GM18907 (cell line): ENCODE measurements around the gene KDM1A.

Source experiments
- ATAC-seq: cut with Tn5 transposase; IDR thresholded peaks from one replicate; pipeline ENCODE4 v1.9.1; 2021; ENCODE audit warnings: mild to moderate bottlenecking, moderate library complexity; ENCODE audit not compliant: unreplicated experiment

The KDM1A gene

DNA sequence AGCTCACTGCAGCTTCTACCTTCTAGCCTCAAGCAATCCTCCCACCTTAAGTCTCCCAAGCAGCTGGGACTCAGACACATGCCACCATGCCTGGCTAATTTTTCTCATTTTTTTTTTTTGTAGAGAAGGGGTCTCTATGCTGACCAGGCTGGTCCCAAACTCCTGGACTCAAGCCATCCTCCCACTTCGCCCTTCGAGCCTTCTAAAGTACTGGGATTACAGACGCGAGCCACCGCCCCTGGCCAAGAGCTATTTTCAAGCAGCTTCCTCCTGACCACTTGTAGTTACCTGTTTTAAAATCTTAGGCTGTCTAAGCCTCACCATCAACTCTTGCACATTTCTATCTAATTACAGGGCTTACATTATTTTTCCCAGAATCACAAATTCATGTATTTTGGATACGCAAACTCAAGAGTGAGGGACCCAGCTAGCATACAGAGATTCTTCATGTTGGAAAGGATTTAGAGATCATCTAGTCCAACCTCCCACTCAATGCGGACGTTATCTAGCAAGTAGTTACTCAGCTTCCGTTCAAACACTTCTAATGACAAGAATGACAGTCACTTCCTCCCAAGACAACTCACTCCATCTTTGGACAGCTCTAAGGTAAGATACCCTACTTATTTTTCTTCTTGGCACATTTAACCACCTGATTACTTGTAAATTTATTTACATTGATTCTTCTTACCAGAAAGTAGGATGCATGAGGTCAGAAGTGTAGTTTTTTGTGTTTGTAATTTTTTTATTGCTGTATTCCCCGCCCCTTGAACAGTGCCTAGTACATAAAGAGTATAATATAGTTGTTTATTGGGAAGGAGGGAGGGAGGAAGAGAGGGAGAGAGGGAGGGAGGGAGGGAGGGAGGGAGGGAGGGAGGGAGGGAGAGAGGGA, 84.0 kb downstream of the KDM1A start:
- ATAC-seq: no peak

GRCh38 chr1:23108918-23109533, 89.8 kb downstream of the KDM1A start:
- no peak for ATAC-seq

- ATAC-seq: no peak
These were observed 91.1 kb downstream of the KDM1A start for GRCh38 chr1:23110391-23110790.

DNA sequence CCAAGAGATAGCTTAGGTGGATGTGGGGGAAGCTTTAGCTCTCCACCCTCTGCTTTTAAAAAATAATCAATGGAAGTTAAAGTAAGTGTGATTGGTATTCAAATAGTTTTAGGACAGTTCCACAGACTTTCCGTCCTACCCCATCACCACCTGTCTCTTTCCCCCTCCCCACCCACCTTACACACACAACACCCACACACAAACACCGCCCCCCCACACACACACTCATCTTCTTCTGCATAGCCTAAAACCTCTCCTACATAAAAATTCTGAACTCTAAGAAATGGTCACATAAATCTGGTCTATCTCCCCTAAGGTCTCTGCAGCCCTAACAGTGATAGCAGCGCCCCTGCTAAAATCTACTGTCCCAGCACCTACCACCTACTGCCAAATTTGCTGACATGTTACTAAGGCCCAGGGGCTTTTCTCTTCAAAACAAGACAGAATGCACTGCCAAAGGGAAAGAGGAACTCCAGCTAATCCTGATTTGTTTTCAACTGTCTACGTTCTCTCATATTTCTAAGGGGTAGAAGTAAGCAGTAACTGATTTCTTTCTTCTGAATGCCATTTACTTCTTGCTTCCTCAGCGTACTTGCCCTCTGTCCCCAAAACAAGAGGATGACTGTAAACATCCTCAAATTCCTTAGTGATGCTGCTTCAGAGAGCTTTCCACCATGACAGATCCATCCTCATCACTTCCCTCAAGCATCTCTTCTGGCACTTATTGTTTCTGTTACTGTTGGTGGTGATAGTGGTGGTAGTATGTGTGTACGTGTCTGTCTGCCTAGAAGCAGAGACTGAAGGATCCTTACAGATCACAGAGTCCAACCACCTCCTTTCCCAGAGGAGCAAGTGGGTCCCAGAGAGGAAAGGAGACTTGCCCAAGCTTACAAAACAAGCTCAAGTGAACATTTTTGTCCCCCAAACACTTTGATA, 92.6 kb downstream of the KDM1A start:
- no peak for ATAC-seq

- ATAC-seq: no peak
These were observed 95.3 kb downstream of the KDM1A start for GRCh38 chr1:23114424-23115079.

GRCh38 chr1:23116216-23116836, 97.1 kb downstream of the KDM1A start:
- no peak for ATAC-seq

DNA sequence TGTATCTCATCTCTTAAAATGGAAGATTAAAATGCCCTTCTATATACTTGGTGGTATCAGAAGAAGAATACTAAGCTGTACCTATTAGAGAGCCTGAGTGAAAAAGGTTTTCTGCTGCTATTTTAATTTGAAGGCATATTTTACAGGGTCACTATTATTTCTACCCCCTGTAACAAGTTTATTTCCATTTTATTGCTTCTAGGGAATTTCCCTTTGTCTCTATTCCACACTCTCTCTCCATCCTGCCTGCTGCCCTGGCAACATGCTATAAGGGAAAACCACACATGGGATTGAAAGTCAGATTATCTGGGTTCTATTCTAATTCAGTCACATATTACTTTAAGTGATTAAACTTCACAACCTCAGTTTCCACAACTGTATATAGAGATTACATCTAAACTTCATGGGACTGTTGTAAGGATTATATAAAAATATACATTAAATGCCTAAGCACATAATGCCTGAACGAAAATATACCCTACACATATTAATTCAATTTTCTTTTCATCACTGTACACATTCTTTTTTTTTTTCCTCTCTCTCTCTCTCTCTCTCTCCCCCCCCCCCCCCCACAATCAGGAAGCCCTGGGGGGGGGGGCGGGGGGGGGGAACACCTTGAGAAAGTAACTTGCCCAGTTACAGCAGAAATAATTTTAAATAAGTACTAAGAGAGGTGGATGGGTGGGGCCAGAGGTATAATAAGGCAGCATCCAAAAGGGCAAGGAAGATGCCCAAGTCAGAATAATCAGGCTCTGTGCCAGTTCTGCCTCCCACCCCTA, 97.8 kb downstream of the KDM1A start:
- ATAC-seq: no peak

GRCh38 chr1:23118407-23118806, 99.1 kb downstream of the KDM1A start:
- ATAC-seq: no peak

DNA sequence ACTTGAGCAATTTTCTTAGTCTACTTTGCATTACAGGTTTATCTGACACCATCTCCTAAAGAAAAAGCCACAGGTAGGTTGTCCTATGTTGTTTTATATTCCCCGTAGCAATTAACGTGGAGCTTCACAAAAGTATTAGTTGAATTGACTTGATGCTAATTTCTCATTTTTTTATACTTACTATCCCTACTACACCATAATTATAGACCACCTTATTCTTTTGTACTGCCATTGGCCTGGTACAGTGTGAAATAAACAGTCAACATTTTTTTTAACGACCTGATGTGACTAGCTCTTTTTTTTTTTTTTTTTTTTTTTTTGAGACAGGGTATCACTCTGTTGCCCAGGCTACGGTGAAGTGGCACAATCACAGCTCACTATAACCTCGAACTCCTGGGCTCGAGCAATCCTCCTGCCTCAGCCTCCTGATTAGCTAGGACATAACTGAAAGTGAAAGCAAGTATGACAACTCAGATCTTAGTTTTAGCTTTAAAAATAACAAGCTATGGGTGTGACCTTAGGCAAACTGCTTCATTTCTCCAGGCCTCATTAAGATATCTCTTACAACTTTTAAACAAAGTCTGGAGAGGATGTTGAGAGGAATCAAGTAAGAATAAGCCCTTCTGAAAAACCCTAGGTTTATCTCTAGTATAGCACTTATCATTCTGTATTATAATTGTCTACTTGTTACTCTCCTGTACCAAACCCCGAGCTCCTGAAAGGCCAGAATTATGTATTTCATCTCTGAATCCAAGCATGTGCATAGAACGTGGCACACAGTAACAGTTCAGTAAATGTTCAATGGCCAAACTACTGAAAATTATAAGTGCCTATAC, 99.9 kb downstream of the KDM1A start:
- no peak for ATAC-seq

DNA sequence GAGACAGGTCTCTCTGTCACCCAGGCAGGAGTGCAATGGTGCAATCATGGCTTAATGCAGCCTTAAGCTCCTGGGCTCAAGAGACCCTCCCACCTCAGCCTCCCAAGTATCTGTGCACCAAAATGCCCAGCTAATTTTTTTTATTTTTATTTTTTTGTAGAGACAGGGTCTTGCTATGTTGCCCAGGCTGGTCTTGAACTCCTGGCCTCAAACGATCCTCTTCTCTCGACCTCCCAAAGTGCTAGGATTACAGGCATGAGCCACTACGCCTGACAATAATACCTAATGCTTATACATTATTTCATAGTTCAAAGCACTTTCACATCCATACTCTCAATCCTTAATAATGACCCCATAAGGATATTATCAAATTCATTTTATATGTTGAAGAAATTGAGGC, 101.1 kb downstream of the KDM1A start:
- ATAC-seq: no peak

DNA sequence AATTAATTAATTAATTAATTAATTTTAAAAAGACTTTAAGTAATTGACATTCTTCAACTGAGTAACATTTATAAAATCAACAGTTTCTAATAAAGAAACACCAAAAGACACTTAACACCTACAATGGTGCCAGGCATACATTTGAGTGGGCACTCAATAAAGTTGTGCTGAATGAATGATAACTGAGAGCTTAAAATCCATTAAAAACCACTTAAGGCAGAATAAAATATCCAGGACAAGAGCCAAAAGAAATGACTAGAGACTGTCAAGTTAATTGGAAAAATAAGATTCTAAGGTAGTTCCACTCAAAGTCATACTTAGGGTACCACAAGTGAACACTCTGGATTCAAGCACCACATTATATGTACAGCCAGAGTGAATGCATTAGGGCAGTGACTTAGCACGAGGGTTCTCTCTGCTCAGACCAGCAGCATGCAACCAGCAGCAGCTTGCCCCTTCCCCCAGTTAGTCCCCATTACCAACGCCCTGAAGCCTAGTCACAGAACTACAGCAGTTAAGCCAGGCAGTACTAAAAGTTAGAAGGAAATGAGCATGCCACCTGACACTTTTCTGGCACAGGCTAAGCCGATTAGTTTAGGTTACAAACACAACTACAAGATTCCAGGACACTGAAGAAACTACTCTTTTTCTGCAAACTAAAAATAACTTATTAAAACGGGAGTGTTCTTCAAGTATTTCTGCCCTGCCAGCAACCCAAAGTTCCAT, 102.9 kb downstream of the KDM1A start:
- no peak for ATAC-seq

GRCh38 chr1:23122796-23123195, 103.5 kb downstream of the KDM1A start:
- no peak for ATAC-seq

DNA sequence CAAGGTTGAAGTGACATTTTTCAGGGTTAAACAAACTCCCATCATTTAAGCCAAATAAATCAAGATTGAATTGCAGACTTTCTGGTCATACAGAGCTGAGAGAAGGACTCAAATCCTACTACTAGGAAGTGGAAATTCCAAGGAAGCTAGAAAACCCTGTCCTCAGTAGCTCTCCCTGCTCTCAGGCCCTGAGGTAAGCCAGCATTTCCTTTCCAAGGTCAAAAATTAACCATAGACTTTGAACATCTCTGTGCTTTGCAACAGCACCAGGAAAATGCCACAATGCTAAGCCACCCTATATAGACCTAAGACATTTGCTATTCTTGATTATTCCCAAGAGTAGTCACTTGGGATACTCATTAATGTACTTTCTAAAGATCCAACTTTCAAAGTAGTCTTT, 104.3 kb downstream of the KDM1A start:
- no peak for ATAC-seq

GRCh38 chr1:23124259-23125026, 105.2 kb downstream of the KDM1A start:
- no peak for ATAC-seq

- ATAC-seq: no peak
These were observed 106.2 kb downstream of the KDM1A start for GRCh38 chr1:23125489-23125888.

- ATAC-seq: no peak
These were observed 106.9 kb downstream of the KDM1A start for GRCh38 chr1:23126200-23126599.

DNA sequence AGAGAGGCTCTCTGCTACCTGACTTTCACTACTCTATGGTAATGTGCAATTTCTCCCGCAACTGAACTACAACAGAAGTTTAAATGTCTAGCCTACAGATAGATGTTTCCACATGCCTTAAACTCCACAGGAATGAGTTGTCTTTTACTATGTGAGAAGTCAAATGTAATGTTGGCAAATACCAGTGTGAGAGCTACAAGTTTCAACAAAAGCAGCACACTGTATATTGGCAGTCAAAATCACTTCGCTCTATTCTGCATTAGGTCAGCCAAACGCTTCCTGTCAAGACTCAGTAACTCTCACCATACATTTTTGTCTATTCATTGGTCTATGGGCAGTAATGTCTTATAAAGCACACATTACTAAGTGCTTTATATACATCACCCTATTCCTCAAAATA, 107.5 kb downstream of the KDM1A start:
- ATAC-seq: no peak
